HG03460 (cell line): ENCODE measurements around the gene UNCX.
"Not testable (repeated sequence)": the region's sequence is repeated elsewhere in the genome, so short reads cannot be mapped to it uniquely, and the experiment has no call there.

ENCODE experiments used
- ATAC-seq: cut with Tn5 transposase; IDR thresholded peaks from one replicate; pipeline ENCODE4 v1.9.1; 2021; ENCODE audit not compliant: unreplicated experiment

Gene UNCX

DNA sequence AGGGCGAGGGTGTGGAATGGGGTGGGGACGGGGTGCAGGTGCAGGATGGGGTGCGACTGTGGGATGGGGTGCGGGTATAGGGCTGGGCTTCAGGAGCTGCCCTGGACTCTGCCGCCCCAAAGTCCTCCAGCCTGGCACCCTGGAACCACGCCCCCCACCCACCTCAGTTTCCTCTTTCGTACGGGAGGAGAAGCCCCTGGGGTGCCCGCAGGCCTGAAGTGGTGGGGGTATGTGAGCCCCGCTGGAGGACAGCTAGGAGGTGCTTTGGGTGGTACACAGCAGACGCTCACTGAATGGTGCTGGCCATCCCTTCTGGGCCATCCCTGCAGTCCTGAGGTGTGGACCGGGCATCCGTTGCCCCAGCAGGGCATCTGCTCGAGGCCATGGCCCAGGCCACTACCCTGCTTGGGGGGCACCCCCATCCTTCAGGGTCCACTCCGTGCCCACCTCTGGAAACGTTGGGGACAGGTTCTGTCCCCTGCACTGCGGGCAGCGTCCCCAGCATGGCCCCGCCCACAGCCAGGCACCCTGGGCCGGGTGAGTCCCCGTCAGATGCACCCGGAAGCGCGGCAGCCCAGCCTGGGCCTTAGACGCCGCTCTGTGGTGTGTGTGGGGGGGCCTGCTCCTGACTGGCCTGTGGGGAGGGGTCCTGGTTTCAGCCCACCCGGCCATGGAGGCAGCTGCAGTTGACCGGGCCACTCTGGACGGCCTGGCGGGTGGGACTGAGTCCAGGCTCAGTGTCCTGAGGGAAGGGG is 41.6 kb downstream of the UNCX start:
- ATAC-seq = no peak

DNA sequence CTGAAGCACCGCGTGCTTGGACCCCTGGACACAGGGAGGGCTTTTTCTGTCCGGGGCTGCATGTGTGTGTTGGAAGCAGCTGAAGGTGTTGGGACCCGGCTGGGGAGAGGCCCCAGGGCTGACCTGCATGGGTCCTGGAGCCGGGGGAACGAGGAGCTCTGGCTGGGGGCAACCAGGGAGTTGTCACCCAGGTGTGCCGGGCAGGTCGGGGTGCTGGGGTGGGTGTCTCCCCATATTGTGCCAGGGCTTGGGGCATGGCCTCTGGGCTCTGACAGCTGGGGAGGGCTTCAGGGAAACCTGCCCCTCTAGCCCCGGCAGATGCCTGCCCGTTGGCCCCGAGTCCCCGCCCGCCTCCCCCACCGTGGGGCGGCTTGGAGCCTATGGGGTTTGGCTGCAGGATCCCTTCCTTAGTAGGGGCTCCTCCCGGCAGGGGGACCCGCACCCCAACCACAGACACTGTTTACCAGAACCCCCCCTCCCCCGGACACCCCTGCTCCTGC is 42.3 kb downstream of the UNCX start:
- ATAC-seq = no peak

DNA sequence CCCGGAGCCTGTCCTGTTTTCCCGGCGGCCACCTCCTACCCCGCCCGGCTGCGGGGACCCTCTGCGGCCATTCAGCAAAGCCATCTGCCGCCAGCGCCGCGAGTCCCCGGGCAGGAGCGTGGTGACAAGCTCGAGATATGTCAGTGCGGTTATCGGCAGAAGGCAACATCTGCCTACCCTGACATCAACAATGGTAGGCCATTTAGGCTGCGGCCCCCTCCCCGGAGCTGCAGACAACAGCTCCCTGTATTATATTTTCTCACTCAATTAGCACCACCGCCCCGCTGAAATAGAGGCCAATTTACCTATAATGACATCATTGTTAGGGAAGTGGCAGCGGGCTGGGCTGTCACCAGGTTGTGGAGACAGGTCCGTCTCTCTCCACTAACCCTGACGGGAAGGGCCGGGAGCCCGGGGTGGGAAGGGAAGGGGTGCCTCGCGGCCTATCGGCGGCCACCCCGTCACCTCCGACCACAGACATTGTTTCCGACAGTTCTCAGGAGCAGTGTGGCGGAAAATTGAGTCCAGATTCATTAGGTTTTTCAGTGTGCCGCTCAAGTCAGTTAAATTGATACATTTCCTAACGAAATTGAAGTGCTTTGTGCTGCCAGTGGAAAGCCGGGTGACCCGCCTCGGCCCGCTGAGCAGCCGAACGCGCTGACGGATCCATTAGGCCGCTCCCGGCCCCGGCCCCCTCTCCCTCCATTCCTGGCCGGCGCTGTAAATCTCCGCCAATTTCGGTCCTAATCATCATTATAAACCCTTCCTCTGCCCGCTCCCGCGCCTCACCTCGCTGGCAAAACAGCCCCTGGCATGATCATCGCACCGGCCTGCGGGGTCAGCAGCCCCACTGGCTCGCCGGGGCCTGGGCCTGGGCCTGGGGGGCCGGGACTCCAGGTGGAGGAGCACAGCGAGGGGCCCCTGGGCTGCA is 43.0 kb downstream of the UNCX start:
- no peak for ATAC-seq

DNA sequence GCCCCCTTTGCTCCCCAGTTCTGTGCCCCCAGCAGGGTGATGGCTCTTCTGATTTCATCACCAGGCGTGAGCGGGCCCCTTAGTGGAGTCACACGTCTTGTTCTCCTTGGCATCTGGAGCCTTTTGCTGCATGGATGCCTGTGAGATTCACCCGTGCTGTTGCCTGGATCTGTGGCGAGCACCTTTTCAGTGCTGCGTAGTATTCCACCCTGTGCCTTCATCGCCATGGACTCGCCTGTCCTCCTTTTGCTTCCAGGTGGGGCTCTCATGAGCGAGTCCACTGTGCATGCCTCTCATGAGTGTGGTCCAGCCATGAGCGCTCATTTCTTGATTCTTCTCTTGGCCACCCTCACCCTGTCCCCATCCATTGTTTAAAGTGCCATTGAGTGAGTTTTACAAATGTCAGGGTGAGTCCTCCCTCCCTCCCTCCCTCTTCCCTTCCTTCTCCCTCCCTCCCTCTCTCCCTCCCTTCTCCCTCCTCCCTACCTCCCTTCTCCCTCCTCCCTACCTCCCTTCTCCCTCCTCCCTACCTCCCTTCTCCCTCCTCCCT is 44.0 kb downstream of the UNCX start:
- no peak for ATAC-seq

DNA sequence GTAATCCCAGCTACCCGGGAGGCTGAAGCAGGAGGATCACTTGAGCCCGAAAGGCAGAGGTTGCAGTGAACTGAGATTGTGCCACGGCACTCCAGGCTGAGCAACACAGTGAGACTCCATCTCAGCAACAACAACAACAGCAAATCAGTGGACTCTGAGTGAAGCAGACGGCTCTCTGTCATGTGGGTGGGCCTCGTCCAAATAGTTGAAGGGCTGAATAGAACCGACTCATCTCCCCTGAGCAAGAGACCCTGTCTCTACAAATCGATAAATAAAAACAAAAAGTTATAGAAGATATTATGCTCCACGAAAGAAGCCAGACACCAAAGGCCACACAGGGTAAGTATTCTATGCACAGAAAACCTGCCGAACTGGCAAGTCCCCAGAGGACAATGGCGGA is 45.9 kb downstream of the UNCX start:
- ATAC-seq = no peak

DNA sequence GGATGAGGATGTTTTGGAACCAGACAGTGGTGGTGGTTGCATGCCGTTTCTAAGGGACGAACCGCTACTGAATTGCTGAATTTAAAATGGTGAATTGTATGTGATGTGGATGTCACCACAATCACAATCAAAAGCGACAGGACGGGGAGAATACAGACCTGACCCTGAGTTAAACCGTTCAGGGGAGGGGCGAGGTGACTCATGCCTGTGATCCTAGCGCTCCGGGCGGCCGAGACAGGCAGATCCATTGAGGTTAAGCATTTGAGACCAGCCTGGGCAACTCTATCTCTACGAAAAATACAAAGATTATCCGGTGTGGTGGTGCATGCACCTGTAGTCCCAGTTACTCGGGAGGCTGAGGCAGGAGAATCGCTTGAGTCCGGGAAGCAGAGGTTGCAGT is 46.4 kb downstream of the UNCX start:
- no peak for ATAC-seq

DNA sequence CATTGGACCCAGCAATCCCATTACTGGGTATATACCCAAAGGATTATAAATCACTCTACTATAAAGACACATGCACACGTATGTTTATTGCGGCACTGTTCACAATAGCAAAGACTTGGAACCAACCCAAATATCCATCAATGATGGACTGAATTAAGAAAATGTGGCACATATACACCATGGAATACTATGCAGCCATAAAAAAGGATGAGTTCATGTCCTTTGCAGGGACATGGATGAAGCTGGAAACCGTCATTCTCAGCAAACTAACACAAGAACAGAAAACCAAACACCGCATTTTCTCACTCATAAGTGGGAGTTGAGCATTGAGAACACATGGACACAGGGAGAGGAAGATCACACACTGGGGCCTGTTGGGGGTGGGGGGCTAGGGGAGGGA is 47.2 kb downstream of the UNCX start:
- not testable (repeated sequence) for ATAC-seq

DNA sequence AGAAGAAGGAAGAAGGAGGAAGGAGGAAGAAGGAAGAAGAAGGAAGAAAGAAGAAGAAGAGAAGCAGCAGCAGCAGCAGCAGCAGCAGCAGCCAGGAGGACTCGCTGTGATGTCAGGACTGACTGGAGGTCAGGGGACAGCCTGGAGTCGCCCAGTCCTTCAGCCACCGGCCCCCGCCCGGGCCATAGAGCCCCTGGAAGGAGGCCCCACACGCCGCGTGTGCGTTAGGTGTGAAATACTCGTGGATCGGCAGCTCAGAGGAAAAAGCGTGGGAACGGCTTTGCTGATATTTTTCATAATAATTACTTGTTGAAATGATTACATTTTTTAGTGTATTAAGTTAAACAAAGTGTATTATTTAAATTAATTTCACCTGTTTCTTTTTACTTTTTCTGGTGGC is 48.4 kb downstream of the UNCX start:
- ATAC-seq = no peak

DNA sequence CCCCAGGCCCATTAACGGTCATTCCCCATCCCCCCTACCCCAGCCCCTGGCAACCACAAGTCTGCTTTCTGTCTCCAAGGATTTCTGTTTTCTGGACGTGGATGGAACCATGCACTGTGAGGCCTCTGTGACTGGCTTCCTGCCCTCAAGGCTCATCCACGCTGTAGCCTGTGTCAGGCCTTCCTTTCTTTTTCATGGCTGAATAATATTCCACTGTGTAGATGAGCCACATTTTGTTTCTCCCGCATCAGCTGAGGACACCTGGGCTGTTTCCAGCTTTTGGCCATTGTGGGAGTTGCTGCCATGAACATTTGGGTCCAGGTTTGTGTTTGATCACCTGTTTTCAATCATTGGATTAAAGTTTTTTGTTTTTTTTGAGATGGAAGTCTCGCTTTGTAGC is 50.0 kb downstream of the UNCX start:
- ATAC-seq = no peak

DNA sequence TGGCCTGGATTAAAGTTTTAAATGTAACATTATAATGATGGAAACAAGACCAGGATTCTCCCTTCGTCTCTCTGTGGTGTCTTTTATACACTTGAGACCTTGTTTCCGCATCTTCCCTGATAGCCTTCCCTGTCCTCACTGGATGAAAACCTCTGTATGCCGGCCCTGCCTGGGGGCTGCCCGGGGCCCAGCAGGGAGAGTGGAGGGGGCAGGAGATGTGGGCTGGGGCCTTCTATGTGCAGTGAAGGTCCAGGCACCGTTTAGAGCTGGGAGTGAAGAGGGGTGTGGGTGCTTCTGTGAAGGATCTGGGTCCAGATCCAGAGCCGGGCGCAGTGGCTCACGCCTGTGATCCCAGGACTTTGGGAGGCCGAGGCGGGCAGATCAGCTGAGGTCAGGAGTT is 50.7 kb downstream of the UNCX start:
- no peak for ATAC-seq

DNA sequence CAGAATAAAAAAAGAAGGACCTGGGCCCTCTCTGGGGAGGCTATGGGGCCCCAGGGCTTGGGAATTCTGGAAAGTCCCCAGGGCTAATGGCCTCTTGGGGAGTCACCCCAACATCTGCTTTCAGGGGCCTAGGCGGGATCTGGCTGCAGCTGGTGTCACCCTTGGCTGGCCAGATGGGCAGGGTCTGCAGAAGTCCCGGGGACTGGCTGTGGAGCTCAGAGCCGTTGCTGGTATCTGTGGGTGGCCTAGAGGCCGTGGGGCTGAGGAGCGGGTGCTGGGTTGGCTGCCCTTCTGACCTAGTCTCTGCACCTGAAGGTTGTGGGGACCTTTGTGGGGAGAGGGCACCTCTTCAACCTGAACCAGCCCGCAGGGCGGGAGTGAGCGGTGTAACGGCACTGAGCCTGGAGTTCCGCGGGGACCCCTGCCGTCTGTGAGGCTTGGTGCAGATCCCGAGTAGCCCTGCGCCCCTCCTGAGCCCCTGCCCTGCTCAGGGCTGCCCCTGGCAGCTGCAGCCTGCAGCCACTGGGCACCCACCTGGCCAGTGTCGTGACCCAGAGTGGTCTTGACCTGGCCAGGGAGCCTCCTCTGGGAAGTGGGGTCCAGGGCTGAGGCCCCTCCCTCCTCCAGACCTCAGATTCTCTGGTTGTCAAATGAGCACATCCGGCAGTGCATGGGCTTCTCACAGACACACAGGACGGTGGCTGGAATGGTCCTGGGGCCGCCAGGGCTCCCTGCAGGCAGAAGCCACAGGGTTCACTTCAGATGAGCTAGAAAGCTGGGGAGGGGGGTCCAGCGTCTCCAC is 51.5 kb downstream of the UNCX start:
- ATAC-seq = no peak

DNA sequence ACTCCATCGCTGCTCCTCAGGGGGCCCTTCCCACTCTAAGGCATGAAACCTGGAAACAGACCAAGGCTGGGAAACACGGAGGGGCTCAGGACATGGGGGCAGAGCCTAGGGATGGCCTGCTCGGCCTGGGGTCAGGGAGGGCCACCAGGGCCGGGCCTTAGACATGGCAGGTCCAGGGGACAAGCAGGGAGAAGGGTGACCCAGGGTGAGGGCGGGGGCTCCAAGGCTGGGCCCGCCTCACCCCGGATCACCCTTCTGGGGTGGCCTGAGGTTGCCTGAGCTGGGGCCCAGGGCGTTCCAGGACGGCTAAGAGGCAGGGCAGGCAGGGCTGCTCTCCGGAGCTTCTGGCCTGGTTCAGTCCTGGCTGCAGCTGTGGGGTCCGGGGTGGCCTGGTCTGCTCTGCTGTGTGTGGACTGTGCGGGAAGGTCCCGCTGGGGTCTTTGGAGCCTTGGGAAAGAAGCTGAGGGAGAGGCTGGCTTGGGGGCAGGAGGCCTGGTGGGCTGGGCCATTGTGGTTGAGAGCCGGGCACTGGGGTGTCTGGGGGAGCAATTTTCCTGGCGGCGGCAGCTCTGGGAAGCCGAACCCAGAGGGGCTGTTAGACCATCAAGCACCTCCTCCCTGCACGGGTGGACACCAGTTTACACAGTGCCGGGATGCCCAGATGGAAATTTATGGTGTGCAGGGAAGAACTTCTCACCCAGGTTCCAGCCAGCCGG is 52.2 kb downstream of the UNCX start:
- no peak for ATAC-seq

DNA sequence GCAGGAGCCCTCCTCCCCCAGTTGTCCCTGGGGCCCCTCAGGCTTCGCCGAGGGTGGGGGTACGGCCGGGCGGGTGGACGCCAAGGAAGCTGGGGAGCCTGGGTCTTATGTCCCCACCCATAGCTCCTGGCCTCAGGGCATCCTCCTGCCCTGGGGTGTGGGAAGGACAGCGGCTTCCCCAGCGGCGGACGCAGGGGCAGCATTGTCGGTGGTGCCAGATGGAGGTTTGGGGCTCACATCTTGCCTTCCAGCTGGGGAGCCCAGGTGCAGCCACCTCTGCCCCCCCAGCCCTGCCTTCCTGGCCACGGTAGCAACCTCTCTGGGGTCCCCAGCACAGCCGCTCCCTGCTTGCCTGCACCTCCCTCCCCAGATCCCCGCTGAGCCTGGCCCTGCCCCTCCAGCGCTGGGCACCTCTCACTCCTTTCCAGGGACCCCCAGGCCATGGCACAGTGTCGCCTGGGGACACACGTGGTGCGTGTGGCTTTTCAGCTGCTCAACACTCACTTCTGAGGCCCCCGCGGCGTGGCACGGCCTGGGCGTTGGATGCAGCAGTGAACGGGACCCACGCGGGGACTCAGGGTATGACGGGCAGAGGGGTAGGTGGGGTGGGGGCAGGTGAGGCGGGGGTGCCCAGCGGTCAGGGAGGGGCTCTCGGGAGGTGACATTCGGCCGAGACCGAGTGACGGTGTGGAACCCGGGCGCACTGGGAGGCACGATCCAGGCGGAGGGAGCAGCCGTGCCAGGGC is 53.1 kb downstream of the UNCX start:
- no peak for ATAC-seq
